ENCODE results near the gene ST8SIA3.
"Not testable (repeated sequence)": the region's sequence is repeated elsewhere in the genome, so short reads cannot be mapped to it uniquely, and the experiment has no call there.

ST8SIA3 gene

DNA sequence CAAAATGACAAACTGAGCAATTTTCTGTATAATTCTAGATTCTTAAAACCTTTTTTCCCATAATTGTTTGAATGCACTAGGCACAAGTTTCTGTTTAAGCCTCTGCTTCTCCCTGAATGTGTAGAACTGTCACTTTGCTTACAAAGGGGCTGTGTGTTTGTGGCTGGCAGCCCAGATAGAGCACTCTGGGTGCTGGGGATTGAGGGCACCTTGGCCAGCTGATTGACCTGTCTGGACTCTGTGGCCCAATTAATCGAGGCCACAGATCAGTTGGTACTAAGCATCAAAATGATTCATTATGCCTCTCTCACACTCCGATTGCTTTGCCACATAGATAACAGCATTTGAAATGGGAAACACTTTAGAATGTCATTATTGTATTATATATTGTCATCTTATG, 12.1 kb downstream of the ST8SIA3 start:
- DNase-seq, result no peak

DNA sequence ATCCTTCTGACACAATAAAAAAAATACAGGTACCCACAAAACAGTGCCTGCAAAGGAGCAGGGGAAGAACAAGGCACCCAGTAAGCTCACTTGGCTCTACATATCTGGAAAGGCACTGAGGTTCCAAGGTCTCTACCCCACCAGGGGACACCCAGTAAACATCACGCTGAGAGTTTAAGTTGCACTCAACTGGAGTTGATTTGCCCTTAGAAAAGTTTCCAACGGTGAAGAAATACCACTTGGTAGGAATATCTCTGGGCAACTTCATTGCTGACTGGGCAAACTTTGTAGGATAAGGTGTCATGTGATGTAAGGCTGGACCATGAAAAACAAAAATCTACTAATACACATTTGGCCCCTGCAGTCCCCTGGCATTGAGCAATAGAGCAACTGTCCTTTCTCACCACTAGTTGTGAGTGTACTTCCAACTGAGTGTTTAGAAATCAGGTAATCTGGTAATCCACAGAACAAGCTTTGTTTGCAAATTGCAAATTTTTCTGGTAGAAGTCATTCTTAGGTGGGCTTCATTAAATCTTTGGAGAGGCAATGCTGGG, 14.2 kb downstream of the ST8SIA3 start:
- DNase-seq, result no peak

DNA sequence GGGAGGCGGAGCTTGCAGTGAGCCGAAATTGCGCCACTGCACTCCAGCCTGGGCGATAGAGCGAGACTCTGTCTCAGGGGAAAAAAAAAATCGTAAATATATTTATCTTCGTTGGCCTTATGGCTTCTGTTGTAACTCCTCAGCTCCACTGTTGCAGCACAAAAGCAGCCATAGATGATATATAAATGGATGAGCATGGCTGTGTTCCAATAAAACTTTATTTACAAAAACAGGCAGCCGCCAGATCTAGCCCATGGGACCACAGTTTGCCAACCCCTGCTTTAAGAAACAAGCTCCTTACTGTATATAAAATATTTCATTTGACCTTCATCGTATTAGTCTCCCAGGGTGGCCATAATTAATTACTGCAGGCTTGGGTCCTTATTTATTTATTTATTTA, 20.1 kb downstream of the ST8SIA3 start:
- DNase-seq, result no peak

DNA sequence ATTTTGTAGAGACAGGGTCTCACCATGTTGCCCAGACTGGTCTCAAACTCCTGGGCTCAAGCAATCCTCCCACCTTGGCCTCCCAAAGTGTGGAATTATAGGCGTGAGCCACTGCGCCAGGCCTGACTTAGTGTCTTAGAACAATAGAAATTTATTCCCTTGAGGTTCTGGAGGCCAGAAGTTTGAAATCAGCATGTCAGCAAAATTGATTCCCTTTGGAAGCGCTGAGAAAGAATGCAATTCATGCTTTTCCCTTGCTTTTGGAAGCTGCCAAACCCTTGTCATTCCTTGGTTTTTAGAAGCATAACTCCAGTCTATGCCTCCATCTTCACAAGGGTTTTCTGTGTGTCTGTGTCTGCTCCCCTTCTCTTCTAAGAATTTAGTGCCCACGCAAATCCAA, 20.7 kb downstream of the ST8SIA3 start:
- DNase-seq, result no peak

DNA sequence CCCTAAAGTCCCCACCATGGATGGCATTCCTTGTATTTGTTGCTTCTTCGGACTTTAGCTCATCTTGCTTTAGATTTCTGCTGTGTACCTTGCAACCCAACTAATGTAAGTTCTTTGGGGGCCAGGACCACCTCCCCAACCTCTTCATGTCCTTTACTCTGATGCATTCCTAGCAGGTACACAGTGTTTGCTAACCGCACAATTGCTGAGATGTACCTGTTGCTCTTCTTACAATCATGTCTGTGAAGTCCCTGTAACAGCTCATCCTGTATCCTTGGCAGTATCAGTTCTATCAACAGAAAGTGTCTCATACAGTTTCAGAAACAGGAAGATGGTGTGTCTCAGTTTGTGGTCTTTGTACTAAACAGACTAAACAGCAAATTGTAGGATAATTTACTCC, 24.1 kb downstream of the ST8SIA3 start:
- DNase-seq, result no peak

DNA sequence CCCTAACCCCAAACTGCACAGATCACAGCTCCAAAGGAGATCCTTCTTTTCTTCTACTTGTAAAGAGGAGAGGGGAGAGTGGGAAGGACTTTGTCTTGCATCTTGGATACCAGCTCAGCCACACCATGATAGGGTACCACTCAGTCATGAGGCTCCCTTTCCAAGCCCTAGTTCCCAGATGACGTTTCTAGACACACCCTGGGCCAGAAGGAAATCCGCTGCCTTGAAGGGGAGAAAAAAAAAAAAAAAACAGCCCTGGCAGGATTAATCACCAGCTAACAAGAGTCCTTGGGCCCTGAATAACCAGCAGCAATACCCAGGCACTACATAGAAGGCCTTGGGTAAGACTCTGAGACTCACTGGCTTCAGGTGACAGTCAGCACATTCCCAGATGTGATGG, 36.9 kb downstream of the ST8SIA3 start:
- DNase-seq, result no peak

DNA sequence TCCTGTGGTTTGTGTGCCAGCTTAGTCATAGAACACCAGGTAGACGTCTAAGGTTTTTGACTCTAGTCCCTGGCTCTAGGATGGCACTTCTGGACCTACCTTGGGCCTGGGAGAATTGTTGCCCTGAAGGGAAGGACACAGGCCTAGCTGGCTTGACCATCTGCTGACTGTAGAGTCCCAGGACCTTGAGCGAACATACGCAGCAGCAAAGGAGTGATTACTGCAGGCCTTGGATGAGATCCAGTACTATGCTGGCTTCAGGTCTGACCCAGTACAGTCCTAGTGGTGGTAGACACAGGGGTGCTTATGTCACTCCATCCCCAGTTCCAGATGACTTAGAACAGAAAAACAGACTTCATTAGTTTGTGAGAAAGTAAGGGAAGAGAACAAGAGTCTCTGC, 37.7 kb downstream of the ST8SIA3 start:
- DNase-seq, result no peak

DNA sequence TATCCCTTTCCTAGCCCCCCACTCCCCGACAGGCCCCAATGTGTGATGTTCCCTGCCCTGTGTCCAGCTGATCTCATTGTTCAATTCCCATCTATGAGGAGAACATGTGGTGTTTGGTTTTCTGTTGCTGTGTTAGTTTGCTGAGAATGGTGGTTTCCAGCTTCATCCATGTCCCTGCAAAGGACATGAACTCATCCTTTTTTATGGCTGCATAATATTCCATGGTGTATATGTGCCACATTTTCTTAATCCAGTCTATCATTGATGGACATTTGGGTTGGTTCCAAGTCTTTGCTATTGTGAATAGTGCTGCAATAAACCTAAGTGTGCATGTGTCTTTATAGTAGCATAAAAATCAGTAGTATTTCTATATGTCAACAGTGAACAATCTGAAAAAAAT, 42.4 kb downstream of the ST8SIA3 start:
- not testable (repeated sequence) for DNase-seq

DNA sequence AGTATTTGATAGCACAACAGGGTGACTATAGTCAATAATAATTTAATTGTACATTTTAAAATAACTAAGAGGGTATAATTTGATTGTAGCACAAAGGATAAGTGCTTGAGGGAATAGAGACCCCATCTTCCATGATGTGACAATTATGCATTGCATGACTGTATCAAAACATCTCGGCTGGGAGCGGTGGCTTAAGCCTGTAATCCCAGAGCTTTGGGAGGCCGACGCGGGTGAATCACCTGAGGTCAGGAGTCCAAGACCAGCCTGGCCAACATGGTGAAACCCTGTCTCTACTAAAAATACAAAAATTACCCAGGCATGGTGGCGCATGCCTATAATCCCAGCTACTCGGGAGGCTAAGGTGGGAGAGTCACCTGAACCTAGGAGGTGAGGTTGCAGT, 44.5 kb downstream of the ST8SIA3 start:
- not testable (repeated sequence) for DNase-seq

DNA sequence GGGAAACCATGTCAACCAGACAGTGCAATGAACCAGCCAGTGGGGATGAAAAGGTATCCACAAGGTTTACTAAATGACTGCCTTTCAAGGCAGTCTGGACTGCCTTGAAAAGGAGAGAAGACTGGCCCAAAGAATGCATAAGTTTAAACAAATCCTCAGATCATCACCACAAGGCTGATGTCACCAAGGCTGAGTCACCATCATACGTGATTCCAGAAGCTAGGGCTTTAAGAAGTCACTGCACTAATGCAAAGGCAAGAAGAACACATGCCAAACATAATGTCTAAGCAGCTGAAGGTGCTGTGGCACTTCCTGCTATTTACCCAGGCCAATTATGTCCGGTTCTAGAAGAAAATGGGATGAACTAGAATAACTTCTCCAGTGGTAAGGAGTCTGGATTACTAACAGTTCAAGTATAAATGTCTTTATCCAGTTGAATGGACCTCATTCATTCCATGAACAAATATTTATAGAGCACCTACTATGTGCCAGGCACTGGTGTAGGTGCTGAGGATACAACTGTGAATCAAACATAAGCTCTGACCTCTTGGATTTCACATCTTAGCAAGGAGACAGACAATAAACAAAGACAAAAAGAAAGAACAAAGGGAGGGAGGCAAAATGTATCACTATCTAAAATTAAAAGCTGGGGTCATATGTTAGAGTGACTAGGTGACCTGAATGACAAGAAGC, 45.2 kb downstream of the ST8SIA3 start:
- no peak for DNase-seq

DNA sequence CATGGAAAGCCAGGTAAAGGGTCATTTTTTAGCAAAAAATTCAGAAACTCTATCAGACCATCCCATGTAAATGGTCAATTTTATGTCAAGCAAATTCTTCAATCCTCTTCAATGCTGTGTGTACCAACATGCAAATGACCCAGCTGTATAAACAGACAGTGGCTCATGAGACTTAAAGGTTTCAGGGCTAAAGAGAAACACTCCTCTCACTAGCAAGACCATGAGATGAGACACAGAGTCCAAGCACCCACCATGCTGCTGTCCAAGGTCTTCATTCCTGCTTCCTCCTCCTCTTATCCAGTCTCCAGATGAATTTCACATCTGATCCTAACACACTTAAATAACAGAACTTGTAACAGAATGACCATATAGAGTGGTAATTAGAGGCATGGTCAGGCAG, 52.0 kb downstream of the ST8SIA3 start:
- no peak for DNase-seq

DNA sequence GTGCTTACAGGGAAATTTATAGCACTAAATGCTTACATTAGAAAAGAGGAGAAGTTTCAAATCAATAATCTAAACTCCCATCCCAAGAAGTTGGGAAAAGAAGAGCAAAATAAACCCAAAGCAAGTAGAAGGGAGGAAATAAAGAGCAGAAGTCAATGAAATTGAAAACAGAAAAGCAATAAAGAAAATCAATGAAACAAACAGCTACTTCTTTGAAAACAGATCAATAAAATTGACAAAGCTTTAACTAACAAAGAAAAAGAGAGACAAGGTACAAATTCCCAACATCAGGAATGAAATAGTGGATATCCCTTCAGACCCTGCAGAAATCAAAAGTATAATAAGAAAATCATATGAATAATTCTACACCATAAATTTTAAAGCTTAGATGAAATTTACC, 57.3 kb downstream of the ST8SIA3 start:
- DNase-seq, result no peak

DNA sequence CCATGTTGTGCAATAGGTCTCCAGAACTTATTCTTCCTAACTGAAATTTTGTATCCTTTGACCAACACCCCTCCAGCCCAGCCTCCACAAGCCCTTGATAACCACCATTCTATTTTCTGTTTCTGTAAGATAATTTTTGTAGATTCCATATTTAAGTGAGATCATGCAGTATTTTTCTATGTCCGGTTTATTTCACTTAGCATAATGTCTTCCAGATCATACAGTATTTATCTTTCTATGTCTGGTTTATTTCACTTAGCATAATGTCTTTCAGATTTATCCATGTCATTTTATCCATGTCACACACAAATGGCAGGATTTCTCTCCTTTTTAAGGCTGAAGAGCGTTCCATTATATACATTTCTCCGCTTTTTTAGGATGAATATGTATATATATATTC, 58.4 kb downstream of the ST8SIA3 start:
- DNase-seq, result no peak

DNA sequence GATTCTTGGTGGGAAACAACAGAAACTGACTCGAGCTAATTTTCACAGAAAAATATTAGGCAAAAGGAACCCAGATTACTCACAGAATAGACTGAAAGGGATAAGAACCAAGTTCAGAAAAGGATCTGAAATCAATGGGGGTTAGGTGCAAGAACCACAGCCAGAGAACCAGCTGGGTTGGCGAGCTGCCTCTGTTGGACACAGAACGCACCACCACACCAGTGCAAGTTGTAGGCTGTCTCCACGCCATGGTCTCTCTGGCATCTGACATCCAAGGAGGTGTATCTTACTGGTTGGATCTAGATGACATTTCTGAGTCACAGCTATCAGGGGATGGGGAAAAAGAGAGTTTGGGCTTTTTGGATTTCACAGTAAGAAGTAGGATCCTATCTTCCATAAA, 64.2 kb downstream of the ST8SIA3 start:
- no peak for DNase-seq
